ENCODE measurements around the gene SMAD6. TPM values are rescaled to one million over a fixed set of nuclear protein-coding genes. Genes with fewer than 3 reads are reported as not detected.

SMAD6 gene
- total RNA-seq, 1 experiment from 2014 or later: 8.9 TPM

DNA sequence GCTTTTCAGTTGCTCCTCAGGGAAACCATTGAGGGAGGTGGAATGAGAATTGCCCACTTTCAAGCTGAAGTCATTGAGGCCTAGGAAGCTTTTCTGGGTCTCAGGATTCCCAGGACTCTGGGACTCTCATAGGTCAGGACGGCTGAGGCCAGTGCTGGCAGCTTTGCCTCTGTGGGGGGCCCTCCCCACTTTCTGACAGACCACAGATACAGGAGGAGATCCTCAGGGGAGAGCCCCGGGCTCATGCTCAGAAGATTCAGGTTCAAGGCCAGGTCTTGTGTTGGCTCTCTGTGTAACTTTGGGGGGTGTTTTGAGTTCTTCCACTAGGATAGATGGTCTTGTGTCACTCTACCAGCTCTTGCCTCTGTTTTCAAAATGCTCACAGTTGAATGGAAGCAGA is 50.0 kb downstream of the SMAD6 start:
- TF ChIP-seq, protein P1, sequence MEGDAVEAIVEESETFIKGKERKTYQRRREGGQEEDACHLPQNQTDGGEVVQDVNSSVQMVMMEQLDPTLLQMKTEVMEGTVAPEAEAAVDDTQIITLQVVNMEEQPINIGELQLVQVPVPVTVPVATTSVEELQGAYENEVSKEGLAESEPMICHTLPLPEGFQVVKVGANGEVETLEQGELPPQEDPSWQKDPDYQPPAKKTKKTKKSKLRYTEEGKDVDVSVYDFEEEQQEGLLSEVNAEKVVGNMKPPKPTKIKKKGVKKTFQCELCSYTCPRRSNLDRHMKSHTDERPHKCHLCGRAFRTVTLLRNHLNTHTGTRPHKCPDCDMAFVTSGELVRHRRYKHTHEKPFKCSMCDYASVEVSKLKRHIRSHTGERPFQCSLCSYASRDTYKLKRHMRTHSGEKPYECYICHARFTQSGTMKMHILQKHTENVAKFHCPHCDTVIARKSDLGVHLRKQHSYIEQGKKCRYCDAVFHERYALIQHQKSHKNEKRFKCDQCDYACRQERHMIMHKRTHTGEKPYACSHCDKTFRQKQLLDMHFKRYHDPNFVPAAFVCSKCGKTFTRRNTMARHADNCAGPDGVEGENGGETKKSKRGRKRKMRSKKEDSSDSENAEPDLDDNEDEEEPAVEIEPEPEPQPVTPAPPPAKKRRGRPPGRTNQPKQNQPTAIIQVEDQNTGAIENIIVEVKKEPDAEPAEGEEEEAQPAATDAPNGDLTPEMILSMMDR (IDR thresholded peaks at IDR 0.05; ENCODE audit: insufficient read depth in 1 of 2, low read depth in 1 of 2, low read length in 1 of 2, severe bottlenecking in 1 of 2, unreplicated experiment in 1 of 2): no peak
- no peak overlapping the region for H3K4me3 Mint-ChIP-seq (ENCODE audit: unreplicated experiment)
- H3K9me3 Mint-ChIP-seq (ENCODE audit: unreplicated experiment): no peaks in the 10 kb centered on the region
- H3K4me3 ChIP-seq (ENCODE audit: low read depth, low read length): no peak overlapping the region
- no peaks in the 10 kb centered on the region for H3K36me3 Mint-ChIP-seq (ENCODE audit: insufficient read depth, unreplicated experiment)
- intact Hi-C loops (cut with micrococcal nuclease; ENCODE audit: unreplicated experiment): no loop called here
- H3K36me3 ChIP-seq (ENCODE audit: control insufficient read depth, insufficient read depth, low read length): no peaks in the 10 kb centered on the region; the same call in 1 of the 2 replicates
- CTCF ChIA-PET: no interaction called here
- H3K27me3 Mint-ChIP-seq (ENCODE audit: insufficient read depth, unreplicated experiment): no peaks in the 10 kb centered on the region
- peaks cover 23% of the 10 kb centered on the region for H3K4me1 ChIP-seq
- no peaks in the 10 kb centered on the region for H3K4me1 Mint-ChIP-seq (ENCODE audit: low read depth, unreplicated experiment)
- H3K27me3 ChIP-seq (replicated peaks; ENCODE audit: control insufficient read depth, insufficient read depth, low read length): no peaks in the 10 kb centered on the region
- BruUV-seq (replicated peaks): no TSS peak
- no peak for DNase-seq
- POLR2A ChIA-PET: no interaction called here
- peaks cover 12% of the 10 kb centered on the region; the same call in 1 of the 2 replicates for H3K9me3 ChIP-seq
- H3K27ac Mint-ChIP-seq (ENCODE audit: unreplicated experiment): no peak overlapping the region

DNA sequence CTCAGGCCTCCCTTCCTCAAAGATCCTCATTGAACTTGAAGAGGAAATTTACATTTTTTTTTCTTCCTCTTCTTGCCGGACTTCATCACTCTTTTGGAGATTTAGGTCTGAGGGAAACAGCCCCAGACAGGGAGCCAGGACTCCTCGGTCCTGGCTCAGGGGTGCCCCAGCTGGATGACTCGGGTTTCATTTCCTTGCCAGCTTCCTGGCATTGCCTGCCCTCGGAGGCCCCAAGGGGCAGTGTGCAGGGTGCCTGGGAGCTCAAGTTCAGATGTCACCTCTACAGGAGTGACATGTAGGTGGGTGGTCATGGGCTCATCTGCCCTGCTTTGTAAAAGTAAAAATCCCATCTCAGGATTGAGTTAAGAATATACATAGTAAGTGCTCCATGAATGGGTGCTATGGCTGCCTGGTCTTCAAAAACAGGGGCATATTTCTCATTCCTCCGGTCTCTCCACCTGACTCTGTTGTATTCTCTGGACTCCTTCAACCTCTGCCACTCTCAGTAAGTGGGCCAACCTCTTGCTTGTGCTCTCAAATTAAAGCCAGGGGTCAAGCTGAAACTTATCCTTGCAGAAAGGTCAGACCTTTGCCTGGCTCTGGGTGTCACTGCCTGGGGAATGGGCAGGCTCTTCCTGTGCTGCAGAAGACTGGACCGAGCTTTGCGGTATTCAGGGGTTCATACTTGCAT is 51.8 kb downstream of the SMAD6 start:
- no TSS peak for BruUV-seq (replicated peaks)
- DNase-seq: no peak
- H3K36me3 ChIP-seq (ENCODE audit: control insufficient read depth, insufficient read depth, low read length): no peaks in the 10 kb centered on the region; the same call in 1 of the 2 replicates

DNA sequence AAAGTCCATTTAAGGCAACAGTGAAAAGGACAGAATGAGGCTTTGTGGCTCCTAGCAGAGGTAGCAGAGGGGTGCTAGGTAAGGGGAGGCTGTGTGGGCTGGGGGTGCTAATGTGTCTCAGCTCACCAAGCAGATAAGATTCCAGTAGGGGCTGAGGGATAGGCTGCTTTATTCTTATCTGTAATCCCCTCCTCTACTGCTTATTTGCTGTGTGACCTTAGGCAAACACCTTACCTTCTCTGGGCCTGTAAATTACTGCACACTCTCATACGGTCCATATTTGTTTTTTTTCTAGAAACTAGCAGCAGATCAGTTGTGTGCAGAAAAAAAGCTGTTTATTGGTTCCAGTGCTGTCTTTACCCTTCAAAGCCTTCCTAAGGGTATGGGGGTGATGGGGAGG is 52.8 kb downstream of the SMAD6 start:
- POLR2A ChIA-PET: no interaction called here

More for the DNA sequence above, 51.8 kb downstream of the SMAD6 start:
- Histone ChIP-seq H3K9me3 (peaks cover 12% of the 10 kb centered on the region; the same call in 1 of the 2 replicates), H3K4me3 (ENCODE audit: low read depth, low read length) (no peak overlapping the region), H3K27me3 (replicated peaks; ENCODE audit: control insufficient read depth, insufficient read depth, low read length) (no peaks in the 10 kb centered on the region), H3K4me1 (peaks cover 11% of the 10 kb centered on the region)
- H3K36me3 Mint-ChIP-seq (ENCODE audit: insufficient read depth, unreplicated experiment): no peaks in the 10 kb centered on the region
- no peak overlapping the region for H3K4me3 Mint-ChIP-seq (ENCODE audit: unreplicated experiment)
- ChIA-PET CTCF (interaction anchor here (1.1 kb wide), 1 partner anchor 19 kb away, joined by 3 read pairs; no protein-coding TSS in a partner anchor), POLR2A (no interaction called here)
- H3K9me3 Mint-ChIP-seq (ENCODE audit: unreplicated experiment): no peaks in the 10 kb centered on the region
- no peaks in the 10 kb centered on the region for H3K4me1 Mint-ChIP-seq (ENCODE audit: low read depth, unreplicated experiment)
- H3K27ac Mint-ChIP-seq (ENCODE audit: unreplicated experiment): no peak overlapping the region
- TF ChIP-seq, protein P1 (IDR thresholded peaks at IDR 0.05; ENCODE audit: insufficient read depth in 1 of 2, low read depth in 1 of 2, low read length in 1 of 2, severe bottlenecking in 1 of 2, unreplicated experiment in 1 of 2): no peak
- no peaks in the 10 kb centered on the region for H3K27me3 Mint-ChIP-seq (ENCODE audit: insufficient read depth, unreplicated experiment)
- intact Hi-C loops (cut with micrococcal nuclease; ENCODE audit: unreplicated experiment): no loop called here

More for the DNA sequence above, 52.8 kb downstream of the SMAD6 start:
- H3K36me3 ChIP-seq (ENCODE audit: control insufficient read depth, insufficient read depth, low read length): no peaks in the 10 kb centered on the region; the same call in 1 of the 2 replicates
- no peak overlapping the region for H3K4me3 ChIP-seq (ENCODE audit: low read depth, low read length)
- BruUV-seq (replicated peaks): no TSS peak
- H3K27me3 ChIP-seq (replicated peaks; ENCODE audit: control insufficient read depth, insufficient read depth, low read length): no peaks in the 10 kb centered on the region
- CTCF ChIA-PET: interaction anchor here (1.1 kb wide), 1 partner anchor 18 kb away, joined by 3 read pairs; no protein-coding TSS in a partner anchor
- peaks cover 12% of the 10 kb centered on the region; the same call in 1 of the 2 replicates for H3K9me3 ChIP-seq
- H3K4me3 Mint-ChIP-seq (ENCODE audit: unreplicated experiment): no peak overlapping the region
- no peak overlapping the region for H3K27ac Mint-ChIP-seq (ENCODE audit: unreplicated experiment)
- peaks cover 7% of the 10 kb centered on the region for H3K4me1 ChIP-seq
- intact Hi-C loops (cut with micrococcal nuclease; ENCODE audit: unreplicated experiment): no loop called here
- H3K36me3 Mint-ChIP-seq (ENCODE audit: insufficient read depth, unreplicated experiment): no peaks in the 10 kb centered on the region
- no peaks in the 10 kb centered on the region for H3K4me1 Mint-ChIP-seq (ENCODE audit: low read depth, unreplicated experiment)
- H3K27me3 Mint-ChIP-seq (ENCODE audit: insufficient read depth, unreplicated experiment): no peaks in the 10 kb centered on the region
- TF ChIP-seq, protein P1 (IDR thresholded peaks at IDR 0.05; ENCODE audit: insufficient read depth in 1 of 2, low read depth in 1 of 2, low read length in 1 of 2, severe bottlenecking in 1 of 2, unreplicated experiment in 1 of 2): no peak
- no peaks in the 10 kb centered on the region for H3K9me3 Mint-ChIP-seq (ENCODE audit: unreplicated experiment)
- DNase-seq: no peak

All from Caco-2 (cell line).